DMS53 (cell line): ENCODE results near the gene C16orf96.

Experiments
- DNase-seq: peaks from one replicate; lab custom pipeline; 2025; lab: John Stamatoyannopoulos, UW

C16orf96 gene

GRCh38 chr16:4649744-4650442 lies 93.8 kb downstream of the C16orf96 start:
- peak; percentile 43 for DNase-seq
